ENCODE measurements around the gene KRTAP5-4. TPM values are rescaled to one million over a fixed set of nuclear protein-coding genes. Genes with fewer than 3 reads are reported as not detected.
"Not testable (repeated sequence)": the region's sequence is repeated elsewhere in the genome, so short reads cannot be mapped to it uniquely, and the experiment has no call there.

The KRTAP5-4 gene
- total RNA-seq, 1 donor from 2014 or later, result not detected

DNA sequence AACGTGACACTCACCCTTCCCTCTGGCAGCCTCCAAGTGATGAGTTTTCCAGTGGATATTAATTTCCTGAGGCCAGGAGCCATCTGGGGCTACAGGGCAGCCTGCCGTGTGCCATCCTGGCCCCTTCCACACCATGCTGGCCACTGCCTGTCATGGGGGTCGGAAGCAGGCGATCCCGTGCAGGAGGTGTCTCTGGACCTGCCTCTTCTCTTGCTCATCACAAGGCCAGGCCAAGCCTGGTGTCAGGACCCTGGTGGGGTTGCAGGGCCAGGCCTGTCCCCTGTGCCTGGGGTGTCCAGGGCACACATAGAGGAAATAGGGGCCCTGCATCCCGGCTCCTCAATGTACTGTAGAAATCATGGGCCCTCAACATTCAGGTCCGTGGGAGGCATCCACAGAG is 17.2 kb downstream of the KRTAP5-4 start:
- H3K27me3 ChIP-seq, result no peaks in the 10 kb centered on the region

DNA sequence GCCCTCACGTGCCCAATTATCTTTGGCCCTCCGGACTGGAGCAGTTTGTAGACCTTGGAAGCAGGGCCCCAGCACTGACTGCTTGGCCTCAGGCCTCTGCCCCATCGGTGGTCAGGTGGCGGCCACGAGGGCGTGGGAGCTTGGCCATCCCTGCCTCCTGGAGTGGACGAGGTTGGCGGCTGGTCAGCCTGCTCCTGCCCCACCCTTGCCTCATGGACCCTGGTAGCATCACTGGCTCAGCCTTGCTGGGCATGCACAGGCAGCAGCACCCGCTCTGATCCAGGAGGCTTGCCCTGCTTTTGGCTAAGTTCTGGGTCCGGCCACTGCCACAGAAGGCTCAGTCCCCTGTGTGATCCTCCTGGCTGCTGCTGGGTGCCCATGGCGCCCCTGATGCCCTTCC is 17.8 kb downstream of the KRTAP5-4 start:
- H3K4me1 ChIP-seq, result no peaks in the 10 kb centered on the region
- H3K36me3 ChIP-seq, result no peaks in the 10 kb centered on the region
- no peak for DNase-seq (ENCODE audit: extremely low spot score in 2 of 2)
- no peaks in the 10 kb centered on the region for H3K9me3 ChIP-seq
- intact Hi-C loops (cut with DNase I), result no loop called here
- H3K27ac ChIP-seq, result no peak overlapping the region
- no peaks in the 10 kb centered on the region for H3K27me3 ChIP-seq
- no peak for TF ChIP-seq POLR2AphosphoS5 (IDR thresholded peaks at IDR 0.05; ENCODE audit: insufficient read depth in 1 of 2, low read depth in 1 of 2)
- no peak for TF ChIP-seq POLR2A (IDR thresholded peaks at IDR 0.05)
- TF ChIP-seq, protein P1, sequence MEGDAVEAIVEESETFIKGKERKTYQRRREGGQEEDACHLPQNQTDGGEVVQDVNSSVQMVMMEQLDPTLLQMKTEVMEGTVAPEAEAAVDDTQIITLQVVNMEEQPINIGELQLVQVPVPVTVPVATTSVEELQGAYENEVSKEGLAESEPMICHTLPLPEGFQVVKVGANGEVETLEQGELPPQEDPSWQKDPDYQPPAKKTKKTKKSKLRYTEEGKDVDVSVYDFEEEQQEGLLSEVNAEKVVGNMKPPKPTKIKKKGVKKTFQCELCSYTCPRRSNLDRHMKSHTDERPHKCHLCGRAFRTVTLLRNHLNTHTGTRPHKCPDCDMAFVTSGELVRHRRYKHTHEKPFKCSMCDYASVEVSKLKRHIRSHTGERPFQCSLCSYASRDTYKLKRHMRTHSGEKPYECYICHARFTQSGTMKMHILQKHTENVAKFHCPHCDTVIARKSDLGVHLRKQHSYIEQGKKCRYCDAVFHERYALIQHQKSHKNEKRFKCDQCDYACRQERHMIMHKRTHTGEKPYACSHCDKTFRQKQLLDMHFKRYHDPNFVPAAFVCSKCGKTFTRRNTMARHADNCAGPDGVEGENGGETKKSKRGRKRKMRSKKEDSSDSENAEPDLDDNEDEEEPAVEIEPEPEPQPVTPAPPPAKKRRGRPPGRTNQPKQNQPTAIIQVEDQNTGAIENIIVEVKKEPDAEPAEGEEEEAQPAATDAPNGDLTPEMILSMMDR (IDR thresholded peaks at IDR 0.05), result no peak
- H3K4me3 ChIP-seq, result no peak overlapping the region

More for the DNA sequence above, 17.2 kb downstream of the KRTAP5-4 start:
- H3K4me1 ChIP-seq, result no peaks in the 10 kb centered on the region
- intact Hi-C loops (cut with DNase I), result no loop called here
- H3K27ac ChIP-seq, result no peak overlapping the region
- H3K36me3 ChIP-seq, result no peaks in the 10 kb centered on the region
- no peak overlapping the region for H3K4me3 ChIP-seq
- no peaks in the 10 kb centered on the region for H3K9me3 ChIP-seq
- TF ChIP-seq, protein P1 (IDR thresholded peaks at IDR 0.05), result no peak
- TF ChIP-seq POLR2A (IDR thresholded peaks at IDR 0.05), result no peak
- TF ChIP-seq POLR2AphosphoS5 (IDR thresholded peaks at IDR 0.05; ENCODE audit: insufficient read depth in 1 of 2, low read depth in 1 of 2), result no peak
- no peak for DNase-seq (ENCODE audit: extremely low spot score in 2 of 2)

DNA sequence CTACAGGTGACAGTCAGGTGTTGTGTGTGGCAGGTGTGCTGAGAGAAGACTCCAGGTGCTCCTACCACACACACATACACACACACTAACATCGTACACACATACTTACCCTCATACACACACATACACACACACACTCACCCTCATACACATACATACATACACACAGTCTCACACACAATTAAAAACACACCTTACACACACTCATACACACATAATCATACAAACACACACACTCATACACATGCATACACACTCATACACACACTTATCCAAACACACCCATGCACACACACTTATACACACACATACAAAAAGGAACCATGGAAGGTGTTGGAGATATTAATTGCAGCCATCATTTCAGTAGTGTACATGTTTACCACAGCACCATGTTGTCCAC is 18.3 kb downstream of the KRTAP5-4 start:
- Histone ChIP-seq H3K4me1 (no peaks in the 10 kb centered on the region), H3K36me3 (no peaks in the 10 kb centered on the region), H3K27ac (no peak overlapping the region), H3K4me3 (no peak overlapping the region), H3K27me3 (no peaks in the 10 kb centered on the region), H3K9me3 (no peaks in the 10 kb centered on the region)
- TF ChIP-seq, protein P1 (IDR thresholded peaks at IDR 0.05), result no peak
- TF ChIP-seq POLR2AphosphoS5 (IDR thresholded peaks at IDR 0.05; ENCODE audit: insufficient read depth in 1 of 2, low read depth in 1 of 2), result no peak
- no peak for TF ChIP-seq POLR2A (IDR thresholded peaks at IDR 0.05)
- DNase-seq (ENCODE audit: extremely low spot score in 2 of 2), result no peak
- intact Hi-C loops (cut with DNase I), result no loop called here

DNA sequence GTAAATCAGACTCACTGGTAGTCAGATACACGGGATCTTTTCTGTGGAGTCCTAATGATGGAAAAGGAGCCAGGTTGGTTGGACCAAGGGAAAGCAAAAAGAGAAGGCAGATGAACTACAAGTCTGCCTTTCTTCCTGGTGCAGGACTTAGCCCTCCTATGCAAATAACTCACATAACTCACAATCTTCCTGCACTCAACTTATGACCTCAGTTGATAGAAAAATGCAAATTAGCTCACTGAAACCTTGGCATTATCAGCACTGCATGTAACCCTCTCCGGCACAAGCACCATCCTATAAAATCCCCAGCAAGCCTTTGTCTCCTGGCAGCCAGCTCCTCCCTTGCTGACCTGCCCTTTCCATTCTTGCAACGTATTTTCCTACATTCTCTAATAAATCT is 20.3 kb downstream of the KRTAP5-4 start:
- H3K4me1 ChIP-seq; H3K4me3 ChIP-seq; H3K27me3 ChIP-seq; intact Hi-C loops (cut with DNase I); H3K36me3 ChIP-seq; H3K27ac ChIP-seq; H3K9me3 ChIP-seq; DNase-seq (ENCODE audit: extremely low spot score in 2 of 2): not testable (repeated sequence)

DNA sequence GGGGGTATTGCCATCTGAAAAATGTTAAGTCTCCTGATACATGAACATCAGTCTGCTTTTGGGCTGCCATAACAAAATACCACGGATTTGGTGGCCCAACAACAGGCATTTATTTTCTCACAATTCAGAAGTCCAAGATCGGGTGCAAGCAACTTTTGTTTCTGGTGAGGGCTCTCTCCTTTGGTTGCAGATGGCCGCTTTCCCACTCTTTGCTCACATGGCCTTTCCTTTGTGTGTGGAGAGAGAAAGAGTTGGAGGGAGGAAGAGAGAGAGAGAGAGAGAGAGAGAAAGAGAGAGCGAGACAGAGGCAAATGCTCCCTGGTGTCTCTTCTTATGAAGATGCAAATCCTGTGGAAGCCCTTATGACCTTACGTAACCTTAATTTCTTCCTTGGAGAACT is 21.3 kb downstream of the KRTAP5-4 start:
- Histone ChIP-seq H3K27me3 (no peaks in the 10 kb centered on the region), H3K4me3 (no peak overlapping the region), H3K4me1 (no peaks in the 10 kb centered on the region), H3K36me3 (no peaks in the 10 kb centered on the region), H3K9me3 (no peaks in the 10 kb centered on the region), H3K27ac (no peak overlapping the region)
- TF ChIP-seq POLR2AphosphoS5 (IDR thresholded peaks at IDR 0.05; ENCODE audit: insufficient read depth in 1 of 2, low read depth in 1 of 2) (no peak), POLR2A (IDR thresholded peaks at IDR 0.05) (no peak)
- TF ChIP-seq, protein P1 (IDR thresholded peaks at IDR 0.05), result no peak
- intact Hi-C loops (cut with DNase I), result no loop called here
- no peak for DNase-seq (ENCODE audit: extremely low spot score in 2 of 2)

DNA sequence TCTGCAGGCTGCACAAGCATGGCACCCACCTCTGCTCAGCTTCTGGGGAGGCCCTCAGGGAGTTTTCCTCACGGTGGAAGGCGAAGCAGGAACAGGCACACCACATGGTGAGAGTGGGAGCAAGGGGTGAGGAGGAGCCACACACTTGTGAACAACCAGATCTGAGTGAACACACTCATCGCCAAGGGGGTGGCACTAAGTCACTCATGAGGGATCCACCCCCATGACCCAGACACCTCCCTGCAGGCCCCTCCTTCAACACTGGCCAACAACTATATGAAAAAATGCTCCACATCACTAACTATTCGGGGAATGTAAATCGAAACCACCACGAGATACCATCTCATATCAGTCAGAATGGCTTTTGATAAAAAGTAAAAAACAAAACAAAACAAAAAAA is 23.1 kb downstream of the KRTAP5-4 start:
- Histone ChIP-seq H3K4me1 (no peaks in the 10 kb centered on the region), H3K4me3 (no peak overlapping the region), H3K36me3 (no peaks in the 10 kb centered on the region), H3K9me3 (no peaks in the 10 kb centered on the region), H3K27ac (no peak overlapping the region), H3K27me3 (no peaks in the 10 kb centered on the region)
- TF ChIP-seq POLR2A (IDR thresholded peaks at IDR 0.05) (no peak), POLR2AphosphoS5 (IDR thresholded peaks at IDR 0.05; ENCODE audit: insufficient read depth in 1 of 2, low read depth in 1 of 2) (no peak)
- TF ChIP-seq, protein P1 (IDR thresholded peaks at IDR 0.05), result no peak
- intact Hi-C loops (cut with DNase I), result no loop called here
- DNase-seq (ENCODE audit: extremely low spot score in 2 of 2), result no peak

DNA sequence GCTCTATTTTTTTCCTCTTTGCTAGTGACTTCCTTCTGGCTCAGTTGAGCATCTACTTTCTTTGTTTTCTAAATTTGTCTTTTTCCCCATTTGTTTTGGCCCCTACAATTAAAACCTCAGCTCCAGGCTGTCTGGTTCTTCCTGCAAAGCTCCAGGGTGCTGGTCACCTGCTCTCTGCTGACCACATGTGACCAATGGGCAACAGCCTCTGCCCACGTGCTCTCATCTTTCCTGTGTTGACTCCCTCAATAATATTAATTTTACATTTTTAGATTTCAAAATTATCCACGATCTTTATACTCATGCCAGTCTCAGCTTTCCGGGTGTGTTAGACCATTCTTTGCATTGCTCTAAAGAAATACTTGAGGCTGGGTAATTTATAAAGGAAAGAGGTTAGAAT is 23.5 kb downstream of the KRTAP5-4 start:
- H3K36me3 ChIP-seq; intact Hi-C loops (cut with DNase I); H3K27ac ChIP-seq; H3K4me3 ChIP-seq; H3K27me3 ChIP-seq; DNase-seq (ENCODE audit: extremely low spot score in 2 of 2); H3K4me1 ChIP-seq; H3K9me3 ChIP-seq: not testable (repeated sequence)
